COR-L47 (cell line): ENCODE measurements around the gene EPHA5.

Source experiments
- DNase-seq: peaks from one replicate; lab custom pipeline; 2025; lab: John Stamatoyannopoulos, UW

The EPHA5 gene

DNA sequence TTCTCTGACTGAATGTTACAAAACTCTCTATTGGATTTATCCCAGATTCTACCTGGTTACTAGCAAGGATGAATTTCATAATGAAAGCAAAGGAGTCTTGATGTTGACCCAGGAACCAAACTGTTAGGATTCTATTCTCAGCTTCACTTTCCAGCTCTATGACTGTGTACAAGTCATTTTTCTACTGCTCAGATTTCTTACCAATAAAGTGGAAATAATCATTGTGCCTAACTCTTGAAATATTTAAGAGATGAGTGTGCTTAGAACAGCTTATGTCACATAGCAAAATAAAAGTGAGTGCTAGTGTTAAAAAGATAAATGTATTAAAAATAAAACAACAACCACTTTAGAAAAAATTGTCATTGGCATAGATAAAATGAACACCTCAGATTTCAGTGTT, 45.6 kb downstream of the EPHA5 start:
- no peak for DNase-seq

DNA sequence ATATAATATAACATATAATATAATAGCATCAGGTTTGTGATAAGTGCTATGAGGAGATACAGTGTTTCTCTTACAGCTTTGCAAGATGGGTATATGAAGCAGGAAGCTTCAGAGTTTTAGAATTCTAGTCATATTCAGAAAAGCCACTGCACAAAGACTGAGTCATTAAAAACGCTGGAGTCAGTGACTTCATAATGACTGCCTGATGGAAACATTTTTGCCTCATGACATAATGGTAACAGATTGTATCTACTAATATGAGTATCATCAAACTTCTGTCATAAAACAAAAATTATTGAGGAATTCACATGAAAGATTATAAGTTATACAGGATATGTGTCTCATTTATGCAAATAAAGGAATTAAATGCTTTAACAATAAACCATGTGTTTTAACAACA, 46.8 kb downstream of the EPHA5 start:
- no peak for DNase-seq

DNA sequence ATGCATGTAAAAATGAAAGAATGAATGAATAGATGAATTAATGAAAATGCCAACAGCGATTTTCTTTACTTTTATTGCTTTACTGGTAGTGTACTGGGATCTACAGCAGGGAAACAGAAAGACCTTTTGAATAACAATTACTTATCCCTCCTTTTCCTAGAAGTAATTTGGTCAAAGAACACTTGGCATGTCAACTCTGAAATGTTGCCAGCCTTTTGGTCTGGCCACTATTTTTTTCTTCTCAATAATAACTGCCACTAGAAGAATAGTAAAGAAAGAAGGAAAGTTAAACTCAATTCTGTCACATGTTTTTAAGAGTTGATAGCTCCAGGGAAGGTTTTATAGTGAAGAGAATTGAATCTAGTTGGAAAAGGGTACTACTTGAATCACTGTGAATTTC, 52.9 kb downstream of the EPHA5 start:
- DNase-seq, result no peak

DNA sequence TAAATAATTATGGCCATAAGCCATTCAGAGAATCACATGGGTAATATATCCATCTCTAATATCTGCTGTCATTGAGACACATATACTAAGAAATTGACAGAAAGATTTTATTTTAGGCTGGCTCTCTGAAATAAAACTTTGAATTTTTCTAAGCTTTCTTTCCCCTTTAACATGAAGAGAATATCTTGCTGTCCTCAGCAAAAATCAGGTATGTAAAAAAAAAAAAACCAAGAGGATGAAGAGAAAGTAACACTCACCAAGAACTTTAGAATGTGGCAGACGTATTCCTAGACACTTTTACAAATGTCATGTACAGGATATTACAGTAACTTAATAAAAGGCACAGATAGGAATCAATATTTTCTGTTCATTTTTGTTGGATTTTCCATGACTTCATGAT, 65.8 kb downstream of the EPHA5 start:
- DNase-seq, result no peak

DNA sequence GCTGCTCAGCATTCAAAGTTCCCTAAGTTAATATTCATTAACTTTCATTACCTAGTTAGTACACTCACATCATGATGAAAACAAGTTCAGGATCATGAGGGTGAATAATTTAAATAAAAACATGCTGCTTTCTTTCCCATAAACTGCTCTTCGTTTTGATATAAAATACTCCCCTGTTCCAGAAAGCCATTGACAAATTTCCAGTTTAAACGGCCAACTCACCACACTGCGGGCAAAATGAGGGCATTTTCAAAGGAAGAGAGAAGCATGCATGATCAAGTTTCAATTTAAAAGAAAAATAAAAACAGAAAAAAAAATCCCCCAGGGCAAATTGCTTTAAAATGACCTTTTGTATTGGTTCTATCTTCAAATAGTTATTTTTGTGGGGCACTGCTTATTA, 69.6 kb downstream of the EPHA5 start:
- DNase-seq, result no peak

DNA sequence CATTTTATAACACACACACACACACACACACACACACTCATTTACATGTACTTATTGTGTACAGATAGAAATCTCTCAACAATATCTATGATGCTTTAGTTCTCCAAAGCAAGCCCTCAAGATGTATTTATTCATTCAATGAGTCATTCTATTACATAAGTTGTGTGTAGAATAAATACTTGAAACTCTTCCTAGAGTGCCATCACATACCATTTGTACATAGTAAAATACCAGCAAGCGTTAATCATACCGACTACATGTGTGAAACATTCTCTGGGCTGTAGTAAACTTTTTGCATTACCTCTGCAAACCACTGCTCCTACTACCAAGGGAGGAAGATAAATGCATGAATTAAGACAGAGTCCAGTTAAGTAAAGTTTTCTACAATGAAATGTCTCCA, 70.9 kb downstream of the EPHA5 start:
- no peak for DNase-seq

DNA sequence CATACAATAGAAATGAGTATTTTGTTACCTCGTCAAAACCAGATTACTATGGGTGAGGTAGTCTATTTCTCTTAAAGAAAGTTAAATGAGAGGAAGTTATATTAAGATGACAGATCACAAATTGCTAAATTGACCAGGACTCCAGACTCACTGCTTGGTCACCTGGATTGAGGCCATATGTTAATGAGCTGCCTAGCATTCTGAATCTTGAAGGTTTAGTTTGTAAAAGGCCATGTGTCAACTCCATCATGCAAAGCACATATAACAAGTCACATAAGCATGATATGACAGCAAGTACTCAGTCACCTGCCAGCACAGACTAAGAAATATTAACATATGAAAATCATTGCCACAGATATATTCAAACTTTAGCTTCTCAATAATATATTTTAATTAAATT, 72.6 kb downstream of the EPHA5 start:
- DNase-seq, result no peak

DNA sequence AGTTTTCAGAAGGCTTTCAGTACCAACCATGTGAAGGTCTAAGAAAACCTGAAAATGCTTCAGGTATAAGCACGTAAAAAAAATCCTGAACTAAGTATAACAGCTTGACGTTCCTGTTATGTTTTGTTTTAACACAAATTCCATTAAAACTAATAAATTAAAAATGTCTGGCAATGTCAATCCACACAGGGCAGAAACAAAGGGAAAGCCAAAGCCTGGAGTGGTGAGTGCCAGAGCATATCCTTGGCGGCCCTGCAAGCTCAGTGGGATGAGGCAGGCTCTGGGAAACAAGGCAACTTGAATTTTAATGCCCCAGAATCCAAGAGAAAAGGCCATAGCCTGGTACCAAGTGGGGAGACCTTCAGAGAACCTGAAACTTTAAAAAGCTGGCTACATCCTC, 78.2 kb downstream of the EPHA5 start:
- DNase-seq, result no peak

DNA sequence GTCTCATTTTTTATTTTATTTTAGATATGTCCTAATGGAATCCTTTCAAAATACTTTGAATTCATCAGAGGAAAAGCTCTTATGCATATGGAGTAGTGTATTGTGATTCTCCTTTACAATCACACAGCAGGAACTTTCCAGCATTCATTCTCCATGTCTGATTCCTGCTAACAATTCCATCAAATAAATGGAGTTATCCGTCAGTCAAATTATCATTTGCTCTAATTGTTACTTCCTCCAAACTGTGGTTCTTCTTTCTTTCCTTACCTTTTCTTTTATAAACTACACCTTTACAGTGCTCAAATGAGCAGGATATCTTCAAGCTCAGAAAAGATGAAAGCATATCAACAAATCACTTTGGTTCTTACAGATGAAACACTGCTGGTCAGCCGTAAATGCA, 80.4 kb downstream of the EPHA5 start:
- DNase-seq, result no peak

DNA sequence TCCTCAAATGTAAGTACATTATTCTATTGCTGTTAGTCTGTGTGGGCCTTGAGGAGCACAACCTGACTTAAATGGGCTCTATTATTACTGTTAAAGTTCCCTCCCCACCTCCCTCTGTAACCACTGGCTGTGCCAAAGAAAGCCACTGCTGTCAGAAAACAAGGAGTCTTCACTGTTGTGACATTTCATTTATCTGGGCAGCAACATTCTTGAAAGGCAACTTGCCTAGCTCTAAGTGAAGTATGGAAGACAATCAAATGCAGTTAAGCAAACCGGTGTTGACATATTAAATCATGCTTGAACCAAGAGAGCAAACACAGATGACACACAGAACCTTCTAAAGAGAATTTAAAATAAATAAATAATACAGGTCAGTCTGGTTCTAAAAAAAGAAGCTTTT, 81.0 kb downstream of the EPHA5 start:
- no peak for DNase-seq

DNA sequence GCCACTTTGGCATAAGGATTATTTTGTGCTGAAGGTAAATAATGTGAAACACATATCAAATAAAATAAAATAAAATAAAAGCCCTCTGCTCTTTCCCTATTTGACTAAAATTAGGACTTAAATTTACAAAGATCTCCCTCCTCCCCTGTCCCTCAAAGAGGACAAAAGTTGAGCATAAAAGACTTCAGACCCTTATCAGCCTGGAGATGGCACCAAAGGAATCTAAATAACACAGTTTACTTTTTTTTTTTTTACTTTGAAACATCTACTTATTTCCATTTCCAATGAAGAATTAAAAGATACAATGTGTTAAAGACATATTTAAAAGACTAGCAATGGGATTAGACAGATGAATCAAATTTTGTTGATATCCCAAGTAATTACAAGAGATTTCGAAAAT, 89.7 kb downstream of the EPHA5 start:
- DNase-seq, result no peak

DNA sequence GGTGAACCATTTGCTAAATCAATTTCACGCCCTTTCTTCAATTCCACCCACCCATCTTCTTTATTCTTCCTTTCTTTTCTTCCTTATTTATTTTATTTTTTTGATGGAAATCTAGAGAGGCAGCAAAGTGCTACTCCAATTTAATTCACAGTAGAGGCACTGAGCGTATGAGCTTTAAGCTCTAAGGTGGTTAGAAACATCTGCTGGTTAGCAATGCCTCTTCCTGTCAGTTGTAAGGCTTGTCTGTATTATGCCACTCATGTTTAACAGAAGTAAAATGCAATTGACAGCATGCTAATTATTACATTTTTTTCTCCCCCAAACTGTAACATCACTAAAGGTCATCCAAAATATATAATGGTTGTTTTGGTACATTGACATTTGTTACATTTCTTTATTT, 103.8 kb downstream of the EPHA5 start:
- DNase-seq, result no peak

DNA sequence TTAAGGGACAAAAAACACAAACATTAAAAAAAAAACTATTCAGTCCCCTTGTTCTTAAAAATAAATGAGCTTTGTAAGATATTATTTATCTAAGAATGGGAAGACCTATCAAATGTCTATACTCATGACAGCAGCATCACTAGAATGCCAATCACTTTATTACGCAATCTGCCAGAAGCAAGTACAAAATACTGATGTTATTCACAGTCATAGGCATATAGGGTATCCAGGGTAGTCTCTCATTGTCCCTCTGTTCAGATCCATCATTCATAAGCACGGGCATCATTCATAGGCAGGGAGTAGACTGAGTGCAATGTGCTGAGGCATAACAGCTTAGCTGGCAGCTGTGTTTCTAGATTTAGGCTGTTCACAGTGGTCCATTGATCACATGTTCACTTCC, 109.1 kb downstream of the EPHA5 start:
- DNase-seq, result no peak

DNA sequence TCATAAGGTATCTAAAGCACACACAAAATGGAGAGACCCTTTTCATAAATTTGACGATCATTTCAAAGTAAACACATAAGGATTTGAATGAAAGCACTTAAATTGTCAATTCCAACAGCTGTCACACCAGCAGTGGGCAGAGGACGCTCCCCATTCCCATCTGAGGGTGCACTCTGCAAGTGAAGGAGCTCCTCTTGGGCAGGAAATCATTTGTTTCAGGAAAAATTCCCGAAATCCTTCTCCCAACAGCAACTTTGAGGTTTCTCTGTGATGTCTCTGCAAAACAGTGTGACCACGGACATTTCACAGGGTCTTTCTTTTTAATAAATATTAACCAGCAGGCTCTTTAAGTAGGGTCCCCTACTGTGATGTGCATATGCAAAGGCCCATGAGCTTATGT, 111.0 kb downstream of the EPHA5 start:
- no peak for DNase-seq

DNA sequence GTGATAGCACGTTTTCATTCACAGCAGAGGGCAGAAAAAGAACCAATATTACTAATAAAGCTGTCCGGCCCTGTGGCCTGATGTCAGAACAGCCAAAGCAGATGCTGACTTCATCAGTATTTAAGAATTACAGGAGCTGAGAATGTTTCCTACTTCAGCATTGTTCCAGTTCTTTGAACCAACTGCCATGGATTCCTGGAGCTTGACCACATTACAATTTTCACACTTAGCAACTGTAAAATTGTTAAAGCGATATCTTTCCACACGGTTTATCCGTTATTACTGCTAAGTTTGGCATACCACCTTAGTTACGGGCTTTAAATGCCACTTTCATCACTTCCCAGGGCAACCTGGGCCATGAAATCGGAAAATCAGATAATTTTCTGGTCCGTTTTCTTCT, 118.2 kb downstream of the EPHA5 start:
- DNase-seq, result no peak

DNA sequence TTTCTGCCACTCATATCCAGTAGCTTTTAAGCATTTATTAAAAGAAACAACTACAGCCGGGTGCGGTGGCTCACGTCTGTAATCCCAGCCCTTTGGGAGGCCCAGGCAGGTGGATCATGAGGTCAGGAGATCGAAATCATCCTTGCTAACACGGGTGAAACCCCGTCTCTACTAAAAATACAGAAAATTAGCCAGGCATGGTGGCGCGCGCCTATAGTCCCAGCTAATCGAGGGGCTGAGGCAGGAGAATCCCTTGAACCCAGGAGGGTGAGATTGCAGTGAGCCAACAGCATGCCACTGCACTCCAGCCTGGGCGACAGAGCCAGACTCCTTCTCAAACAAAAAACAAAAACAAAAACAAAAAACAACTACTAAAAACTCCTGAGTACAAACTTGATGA, 119.8 kb downstream of the EPHA5 start:
- no peak for DNase-seq

DNA sequence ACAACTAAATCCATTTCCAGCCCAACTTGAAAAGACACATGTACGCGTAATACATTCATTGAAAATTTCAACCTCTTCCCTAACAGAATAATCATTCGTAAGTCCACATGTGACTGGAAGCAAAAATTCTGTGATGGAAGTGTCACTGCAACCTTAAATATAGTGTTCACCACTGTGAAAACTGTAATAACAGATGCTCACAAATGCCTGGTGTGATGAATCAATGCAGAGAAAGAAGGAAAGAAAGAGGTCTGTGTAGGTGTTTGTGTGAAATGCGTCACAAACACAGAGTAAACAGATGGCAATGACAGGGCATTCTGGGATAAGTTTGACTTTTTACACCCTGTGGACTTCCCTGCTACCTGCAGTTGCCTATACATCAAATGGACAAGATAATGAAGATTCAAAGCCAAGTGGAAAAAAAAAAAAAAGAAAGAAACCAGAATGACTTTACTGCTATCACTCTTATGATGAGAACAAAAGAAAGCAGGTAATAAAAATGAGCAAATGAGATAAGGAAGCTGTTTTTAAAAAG, 123.3 kb downstream of the EPHA5 start:
- DNase-seq, result no peak

DNA sequence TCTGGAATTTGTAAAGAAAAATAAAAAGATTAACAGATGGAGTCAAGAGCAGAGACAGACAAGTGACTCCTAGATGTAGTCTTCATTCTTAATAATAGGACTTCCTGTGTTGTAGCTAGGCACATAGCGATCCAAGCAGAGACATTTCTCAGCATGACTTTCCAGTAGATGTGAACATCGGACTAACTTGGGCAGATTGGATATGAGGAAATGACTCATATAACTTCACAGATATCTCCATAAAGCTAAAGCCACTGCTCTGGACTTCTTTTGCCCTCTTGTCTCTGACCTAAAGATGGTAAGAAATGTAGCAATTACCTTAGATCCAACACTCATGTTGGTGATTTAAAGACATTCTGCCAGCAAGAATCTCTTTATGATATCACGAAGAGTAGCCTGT, 131.7 kb downstream of the EPHA5 start:
- no peak for DNase-seq

DNA sequence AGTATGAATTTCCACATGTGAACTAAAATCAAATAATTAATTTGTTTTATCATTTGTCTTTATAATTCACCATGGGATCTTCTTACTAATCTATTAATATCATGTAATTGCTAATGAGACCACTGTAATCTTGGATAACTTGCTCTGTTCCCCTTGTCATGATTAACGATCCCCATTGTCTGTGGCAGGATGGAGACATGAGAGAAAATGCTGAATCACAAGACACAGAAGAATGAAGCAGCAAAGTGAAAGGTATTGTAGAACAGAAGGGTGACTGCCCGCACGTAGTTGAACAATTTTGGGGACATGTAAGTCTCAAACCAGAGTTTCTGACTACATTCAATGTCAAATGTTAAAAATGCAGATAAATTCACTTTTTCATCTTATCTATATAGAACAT, 135.2 kb downstream of the EPHA5 start:
- DNase-seq, result no peak

DNA sequence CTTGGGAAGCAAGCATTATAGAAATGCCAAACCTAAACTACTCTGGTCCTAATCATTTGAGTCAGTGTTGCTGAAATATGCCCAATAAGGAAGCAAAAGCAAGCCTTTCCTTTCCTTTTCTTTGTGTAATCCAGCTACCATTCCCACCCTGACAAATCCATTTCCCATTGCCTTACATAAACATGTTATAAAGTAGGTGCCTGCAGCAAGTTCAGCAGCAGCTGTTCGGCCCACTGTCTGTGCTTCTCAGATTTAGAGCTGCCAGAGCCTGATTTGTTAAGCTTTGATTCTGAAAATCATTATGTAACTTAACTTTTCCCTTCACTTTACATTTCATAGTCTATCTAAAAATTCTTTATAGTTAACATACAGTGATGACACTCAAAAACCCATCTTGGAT, 148.6 kb downstream of the EPHA5 start:
- no peak for DNase-seq

DNA sequence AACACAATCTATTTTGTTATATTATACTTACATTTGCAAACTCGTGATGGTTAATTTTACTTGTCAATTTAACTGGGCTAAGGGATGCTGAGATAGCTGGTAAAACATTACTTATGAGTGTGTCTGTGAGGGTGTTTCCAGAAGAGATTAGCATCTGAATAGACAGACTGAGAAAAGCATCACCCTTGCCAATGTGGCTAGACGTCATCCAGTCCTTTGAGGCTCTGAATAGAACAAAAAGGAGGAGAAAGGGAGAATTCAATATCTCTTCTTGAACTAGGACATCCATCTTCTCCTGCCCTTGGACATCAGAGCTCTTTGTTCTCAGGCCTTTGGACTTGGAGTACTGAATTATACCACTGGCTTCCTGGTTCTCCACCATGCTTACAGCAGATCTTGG, 154.6 kb downstream of the EPHA5 start:
- no peak for DNase-seq

DNA sequence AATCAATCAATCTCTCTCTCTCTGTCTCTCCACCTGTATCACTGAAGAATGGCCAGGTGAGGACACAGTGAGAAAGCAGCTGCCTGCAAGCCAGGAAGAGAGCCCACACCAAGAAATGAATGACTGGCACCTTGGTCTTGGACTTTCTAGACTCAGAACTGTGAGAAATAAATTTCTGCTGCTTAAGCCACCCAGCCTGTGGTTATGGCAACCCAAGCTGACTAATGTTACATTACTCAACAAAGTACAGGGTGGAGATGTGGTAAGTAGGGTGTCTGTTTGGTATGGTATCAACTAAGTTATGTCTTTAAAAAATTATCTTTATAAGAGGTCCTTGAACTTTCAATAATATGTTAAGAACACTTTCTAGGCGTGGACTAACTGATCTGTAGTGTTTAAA, 159.3 kb downstream of the EPHA5 start:
- no peak for DNase-seq

DNA sequence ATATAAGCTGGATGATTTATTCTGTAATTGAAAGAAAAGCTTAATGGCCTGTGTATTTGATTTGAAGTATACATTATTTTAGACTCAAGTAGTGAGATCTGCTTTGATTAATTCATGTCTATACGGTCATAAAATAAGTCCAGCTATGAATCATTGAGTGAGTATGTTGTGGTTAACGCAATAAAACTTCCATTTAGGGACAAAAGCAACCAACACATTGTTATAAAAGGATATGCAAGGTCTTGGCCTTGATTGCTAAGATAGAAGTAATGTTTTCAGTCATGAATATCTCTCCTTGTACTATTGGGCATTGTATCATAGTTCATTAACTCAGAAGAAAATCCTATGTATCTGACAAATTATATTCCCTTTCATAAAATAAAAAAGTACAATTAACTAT, 162.1 kb downstream of the EPHA5 start:
- DNase-seq, result no peak

DNA sequence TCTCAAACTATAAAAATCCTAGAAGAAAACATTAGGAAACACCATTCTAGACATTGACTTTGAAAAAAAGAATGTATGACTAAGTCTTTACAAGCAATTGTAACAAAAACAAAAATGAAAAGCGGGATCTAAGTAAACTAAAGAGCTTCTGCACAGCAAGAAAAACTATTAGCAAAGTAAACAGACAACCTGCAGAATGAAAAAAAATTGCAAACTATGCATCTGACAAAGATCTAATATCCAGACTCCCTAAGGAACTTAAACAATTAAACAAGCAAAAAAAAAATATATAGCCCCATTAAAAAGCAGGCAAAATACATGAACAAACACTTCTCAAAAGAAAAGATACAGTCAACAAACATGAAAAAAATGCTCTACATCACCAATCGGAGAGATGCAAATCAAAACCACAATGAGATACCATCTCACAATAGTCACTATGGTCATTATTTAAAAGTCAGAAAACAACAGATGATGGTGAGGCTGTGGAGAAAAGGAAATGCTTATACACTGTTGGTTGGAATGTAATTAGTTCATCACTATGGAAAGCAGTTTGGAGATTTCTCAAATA, 168.1 kb downstream of the EPHA5 start:
- no peak for DNase-seq

DNA sequence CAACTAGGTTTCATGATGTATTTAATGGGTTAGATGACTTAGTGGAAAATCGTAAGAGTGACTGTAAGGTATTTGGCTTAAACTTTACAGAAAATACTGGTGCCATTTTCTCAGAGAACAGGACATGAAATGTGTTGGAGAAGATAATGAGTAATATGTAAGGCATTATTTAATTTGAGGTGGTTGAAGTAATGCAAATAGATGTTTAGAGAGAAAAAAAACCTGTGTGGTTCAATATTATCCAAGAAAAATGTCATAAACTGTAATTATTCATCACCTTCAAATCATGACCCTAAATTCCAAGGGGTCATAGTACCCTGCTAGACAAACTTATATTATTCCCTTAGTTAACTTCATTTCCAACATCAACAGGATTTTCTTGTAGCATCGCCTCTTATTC, 171.7 kb downstream of the EPHA5 start:
- DNase-seq, result no peak
